ENCODE measurements around the gene TXNRD1. TPM values are rescaled to one million over a fixed set of nuclear protein-coding genes. Genes with fewer than 3 reads are reported as not detected.
"Not testable (repeated sequence)": the region's sequence is repeated elsewhere in the genome, so short reads cannot be mapped to it uniquely, and the experiment has no call there.

TXNRD1 gene
- total RNA-seq, 1 donor = 350 TPM

GRCh38 chr12:104263580-104264358, 48.2 kb downstream of the TXNRD1 start:
- DNase-seq (ENCODE audit: low read depth) = peak; percentile 49
- no peak for TF ChIP-seq CTCF (IDR thresholded peaks at IDR 0.05; ENCODE audit: insufficient read depth, low read length)
- no peak overlapping the region for H3K4me3 ChIP-seq (ENCODE audit: low read depth, low read length)

- H3K4me3 ChIP-seq (ENCODE audit: low read depth, low read length); DNase-seq (ENCODE audit: low read depth): not testable (repeated sequence)
These were observed 49.9 kb downstream of the TXNRD1 start for GRCh38 chr12:104265436-104265835.

- no peak for TF ChIP-seq CTCF (IDR thresholded peaks at IDR 0.05; ENCODE audit: insufficient read depth, low read length)
- DNase-seq (ENCODE audit: low read depth) = no peak
- no peak overlapping the region for H3K4me3 ChIP-seq (ENCODE audit: low read depth, low read length)
These were observed 57.4 kb downstream of the TXNRD1 start for GRCh38 chr12:104272938-104273337.

- TF ChIP-seq CTCF (IDR thresholded peaks at IDR 0.05; ENCODE audit: insufficient read depth, low read length) = no peak
- DNase-seq (ENCODE audit: low read depth) = no peak
- H3K4me3 ChIP-seq (ENCODE audit: low read depth, low read length) = no peak overlapping the region
These were observed 57.9 kb downstream of the TXNRD1 start for GRCh38 chr12:104273503-104273902.

- no peak for TF ChIP-seq CTCF (IDR thresholded peaks at IDR 0.05; ENCODE audit: insufficient read depth, low read length)
- DNase-seq (ENCODE audit: low read depth) = no peak
- H3K4me3 ChIP-seq (ENCODE audit: low read depth, low read length) = no peak overlapping the region
These were observed 59.2 kb downstream of the TXNRD1 start for GRCh38 chr12:104274811-104275210.

GRCh38 chr12:104275689-104276088, 60.1 kb downstream of the TXNRD1 start:
- TF ChIP-seq CTCF (IDR thresholded peaks at IDR 0.05; ENCODE audit: insufficient read depth, low read length) = no peak
- no peak overlapping the region for H3K4me3 ChIP-seq (ENCODE audit: low read depth, low read length)
- no peak for DNase-seq (ENCODE audit: low read depth)

- no peak for TF ChIP-seq CTCF (IDR thresholded peaks at IDR 0.05; ENCODE audit: insufficient read depth, low read length)
- DNase-seq (ENCODE audit: low read depth) = no peak
- H3K4me3 ChIP-seq (ENCODE audit: low read depth, low read length) = no peak overlapping the region
These were observed 60.9 kb downstream of the TXNRD1 start for GRCh38 chr12:104276273-104277131.
